NCI-H146 treated with DMSO at 0.1 percent for 48 hours (cell line): ENCODE data around the gene ZNF488.
"Not testable (repeated sequence)": the region's sequence is repeated elsewhere in the genome, so short reads cannot be mapped to it uniquely, and the experiment has no call there.

Experiments
- DNase-seq: peaks from one replicate; lab custom pipeline; 2025; ENCODE audit not compliant: unreplicated experiment; lab: John Stamatoyannopoulos, UW

ZNF488 gene, protein sequence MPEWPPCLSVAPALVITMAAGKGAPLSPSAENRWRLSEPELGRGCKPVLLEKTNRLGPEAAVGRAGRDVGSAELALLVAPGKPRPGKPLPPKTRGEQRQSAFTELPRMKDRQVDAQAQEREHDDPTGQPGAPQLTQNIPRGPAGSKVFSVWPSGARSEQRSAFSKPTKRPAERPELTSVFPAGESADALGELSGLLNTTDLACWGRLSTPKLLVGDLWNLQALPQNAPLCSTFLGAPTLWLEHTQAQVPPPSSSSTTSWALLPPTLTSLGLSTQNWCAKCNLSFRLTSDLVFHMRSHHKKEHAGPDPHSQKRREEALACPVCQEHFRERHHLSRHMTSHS

GRCh38 chr10:47384148-47384921, at the start of gene ZNF488:
Gene ZNF488 (minus strand): TSS chr10:47384293. CDS start chr10:47368829, 15,464 bp downstream.
- peak; percentile 81 for DNase-seq

- DNase-seq, result no peak
Measured at GRCh38 chr10:47425813-47426419, 41.8 kb upstream of the ZNF488 start.

DNA sequence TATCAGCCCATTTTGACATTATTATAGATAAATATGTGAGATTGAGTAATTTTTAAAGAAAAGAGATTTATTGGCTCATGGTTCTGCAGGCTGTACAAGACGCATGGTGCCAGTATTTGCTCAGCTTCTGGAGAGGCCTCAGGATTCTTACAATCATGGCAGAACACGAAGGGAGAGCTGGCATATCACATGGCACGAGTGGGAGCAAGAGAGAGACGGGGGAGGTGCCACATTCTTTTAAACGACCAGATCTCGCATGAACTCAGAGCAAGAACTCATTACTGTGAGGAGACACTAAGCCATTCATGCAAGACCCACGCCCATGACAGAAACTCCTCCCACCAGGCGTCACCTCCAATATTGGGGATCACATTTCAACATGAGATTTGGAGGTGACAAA, 40.1 kb upstream of the ZNF488 start:
- no peak for DNase-seq

- no peak for DNase-seq
Measured at GRCh38 chr10:47423476-47423875, 39.4 kb upstream of the ZNF488 start.

- no peak for DNase-seq
Measured at GRCh38 chr10:47421057-47421952, 37.2 kb upstream of the ZNF488 start.

DNA sequence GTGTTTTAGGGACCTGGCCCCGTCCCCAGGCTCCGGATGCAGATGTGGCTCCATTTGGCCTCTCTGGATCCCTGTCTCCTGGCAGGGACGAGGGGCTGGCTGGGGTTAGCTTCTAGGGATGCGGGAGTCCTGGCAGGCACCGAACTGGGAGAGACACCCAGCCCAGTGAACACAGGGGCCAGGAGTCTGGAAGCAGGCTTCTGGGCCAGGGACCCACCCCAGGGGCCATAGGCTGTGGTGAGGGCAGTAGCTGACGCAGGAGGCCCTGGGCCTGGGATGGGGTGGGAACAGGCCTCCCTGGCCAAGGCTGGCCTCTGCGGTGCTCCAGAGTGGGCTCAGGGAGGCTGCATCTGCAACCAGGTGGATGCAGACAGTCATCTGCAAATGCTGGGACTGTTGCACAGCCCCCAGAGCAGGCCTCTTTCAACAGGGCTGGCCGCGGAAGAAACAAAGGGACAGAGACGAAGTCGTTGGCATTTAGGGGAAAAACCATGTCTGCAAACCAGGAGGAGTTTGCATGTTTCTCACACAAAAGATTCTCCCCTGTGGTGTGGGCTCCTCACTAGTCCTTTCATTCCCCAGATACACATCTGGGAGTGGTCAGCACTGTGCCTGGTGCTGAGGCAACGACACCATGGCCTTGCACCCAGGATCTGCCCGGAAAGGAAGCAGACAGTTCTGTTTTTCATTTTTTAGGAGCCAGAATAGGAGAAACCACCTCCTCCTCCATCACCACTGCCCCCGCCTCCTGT, 36.4 kb upstream of the ZNF488 start:
- no peak for DNase-seq

DNA sequence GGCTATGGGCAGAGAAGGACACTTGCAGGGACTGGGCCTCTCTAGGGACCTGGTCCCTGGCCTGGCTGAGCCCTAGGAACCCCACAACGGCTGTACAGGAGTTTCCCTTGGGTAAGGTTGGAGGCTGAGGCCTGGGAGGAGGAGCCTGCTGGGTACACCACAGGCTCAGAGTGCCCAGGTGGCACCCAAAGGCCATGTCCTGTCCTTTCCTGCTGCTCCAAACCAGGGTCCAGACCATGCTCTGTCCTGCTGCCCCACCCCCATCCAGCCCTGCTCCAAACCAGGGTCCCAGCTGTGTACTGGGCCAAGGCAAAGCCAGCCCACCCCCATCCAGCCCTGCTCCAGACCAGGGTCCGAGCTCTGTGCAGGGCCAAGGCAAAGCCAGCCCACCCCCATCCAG, 35.3 kb upstream of the ZNF488 start:
- no peak for DNase-seq

DNA sequence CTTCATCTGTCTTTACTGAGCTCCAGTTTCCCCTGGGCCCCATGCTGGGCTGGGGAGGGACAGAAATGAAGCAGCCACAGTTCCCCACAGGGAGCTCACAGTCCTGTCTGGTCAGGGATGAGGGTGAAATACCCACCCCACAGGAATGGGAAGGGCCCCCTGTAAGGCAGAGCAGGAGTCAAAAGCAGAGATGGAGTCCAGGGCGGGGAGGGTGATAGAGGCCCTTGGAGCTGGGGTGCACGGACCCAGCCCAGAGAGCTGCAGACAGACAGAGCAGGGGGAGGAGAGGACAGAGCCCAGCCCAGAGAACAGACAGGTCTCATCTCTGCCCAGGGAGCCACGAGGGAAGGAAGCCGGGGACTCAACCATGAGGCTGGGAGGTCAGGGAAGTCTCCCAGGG, 34.9 kb upstream of the ZNF488 start:
- no peak for DNase-seq

DNA sequence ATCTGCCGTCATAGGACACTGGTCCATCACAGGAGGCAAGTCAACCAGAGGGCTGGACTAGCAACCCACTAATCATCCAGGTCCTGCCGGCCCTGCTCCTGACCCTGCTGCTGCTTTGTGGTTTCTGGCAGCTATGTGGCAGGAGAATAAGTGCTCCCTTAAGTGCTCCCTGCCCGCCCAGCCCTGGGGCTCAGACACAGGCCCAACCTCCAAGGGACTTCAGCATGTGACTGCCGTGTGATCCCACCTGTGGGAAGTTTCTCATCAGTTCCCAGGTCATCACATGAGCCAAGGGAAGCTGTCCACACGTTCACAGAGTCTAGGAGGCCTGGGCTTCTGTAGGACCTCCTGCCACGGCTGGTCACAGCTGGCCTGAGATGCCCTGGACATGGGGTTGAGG, 34.2 kb upstream of the ZNF488 start:
- no peak for DNase-seq

DNA sequence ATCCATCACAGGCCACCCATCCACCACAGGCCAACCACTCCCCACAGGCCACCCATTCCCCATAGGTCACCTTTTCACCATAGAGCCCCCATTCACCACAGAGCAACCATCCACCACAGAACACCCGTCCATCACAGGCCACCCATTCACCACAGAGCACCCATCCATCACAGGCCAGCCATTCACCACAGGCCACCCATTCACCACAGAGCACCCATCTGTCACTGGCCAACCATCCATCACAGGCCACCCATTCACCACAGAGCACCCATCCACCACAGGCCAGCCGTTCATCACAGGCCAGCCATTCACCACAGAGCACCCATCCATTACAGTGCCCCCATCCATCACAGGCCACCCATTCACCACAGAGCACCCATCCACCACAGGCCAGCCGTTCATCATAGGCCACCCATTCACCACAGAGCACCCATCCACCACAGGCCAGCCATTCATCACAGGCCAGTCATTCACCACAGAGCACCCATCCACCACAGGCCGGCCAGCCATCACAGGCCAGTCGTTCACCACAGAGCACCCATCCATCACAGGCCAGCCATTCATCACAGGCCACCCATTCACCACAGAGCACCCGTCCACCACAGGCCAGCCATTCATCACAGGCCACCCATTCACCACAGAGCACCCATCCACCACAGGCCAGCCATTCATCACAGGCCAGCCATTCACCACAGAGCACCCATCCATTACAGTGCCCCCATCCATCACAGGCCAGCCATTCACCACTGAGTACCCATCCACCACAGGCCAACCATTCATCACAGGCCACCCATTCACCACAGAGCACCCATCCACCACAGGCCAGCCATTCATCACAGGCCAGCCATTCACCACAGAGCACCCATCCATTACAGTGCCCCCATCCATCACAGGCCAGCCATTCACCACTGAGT, 32.5 kb upstream of the ZNF488 start:
- DNase-seq, result not testable (repeated sequence)

GRCh38 chr10:47415520-47416304, 31.6 kb upstream of the ZNF488 start:
- DNase-seq, result no peak

DNA sequence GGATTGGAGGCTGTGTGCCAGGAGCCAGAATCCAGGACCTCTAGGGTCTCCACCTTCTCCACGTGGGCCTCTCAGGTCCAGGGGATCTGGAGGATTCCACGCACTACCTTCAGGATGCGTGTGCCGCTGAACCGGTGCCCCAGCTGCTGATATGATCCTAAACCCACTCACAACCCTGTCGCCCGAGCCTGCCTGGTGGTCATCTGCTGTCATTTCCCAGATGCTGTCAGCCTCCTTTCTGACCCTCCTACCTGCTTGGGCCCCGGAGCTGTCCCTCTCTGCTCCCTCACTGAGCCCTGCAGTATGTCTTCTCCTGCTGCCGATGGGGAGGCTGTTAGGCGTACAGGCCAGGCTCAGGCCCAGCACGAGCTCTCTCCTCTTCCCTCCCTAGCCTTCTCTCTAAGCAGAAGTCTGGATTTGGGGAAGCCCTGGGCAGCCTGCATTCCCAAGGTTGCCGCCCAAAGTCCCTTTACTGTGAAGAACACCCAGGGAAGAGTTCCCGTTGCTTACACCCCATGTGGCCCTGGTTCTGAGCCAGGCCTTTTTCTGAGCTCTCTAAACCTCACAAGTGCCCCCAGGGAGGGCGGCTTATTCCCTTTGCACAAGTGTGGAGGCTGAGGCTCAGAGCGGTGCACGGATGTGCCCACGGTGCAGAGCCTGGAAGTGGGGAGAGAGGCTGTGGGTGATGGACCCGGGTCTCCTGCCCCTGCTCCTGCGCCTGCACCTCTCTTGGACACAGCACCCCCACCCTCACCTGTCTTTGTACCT, 30.8 kb upstream of the ZNF488 start:
- DNase-seq, result no peak

- DNase-seq, result no peak
Measured at GRCh38 chr10:47414227-47414592, 30.1 kb upstream of the ZNF488 start.

GRCh38 chr10:47413531-47414226, 29.6 kb upstream of the ZNF488 start:
- no peak for DNase-seq

GRCh38 chr10:47412869-47413268, 28.8 kb upstream of the ZNF488 start:
- no peak for DNase-seq

DNA sequence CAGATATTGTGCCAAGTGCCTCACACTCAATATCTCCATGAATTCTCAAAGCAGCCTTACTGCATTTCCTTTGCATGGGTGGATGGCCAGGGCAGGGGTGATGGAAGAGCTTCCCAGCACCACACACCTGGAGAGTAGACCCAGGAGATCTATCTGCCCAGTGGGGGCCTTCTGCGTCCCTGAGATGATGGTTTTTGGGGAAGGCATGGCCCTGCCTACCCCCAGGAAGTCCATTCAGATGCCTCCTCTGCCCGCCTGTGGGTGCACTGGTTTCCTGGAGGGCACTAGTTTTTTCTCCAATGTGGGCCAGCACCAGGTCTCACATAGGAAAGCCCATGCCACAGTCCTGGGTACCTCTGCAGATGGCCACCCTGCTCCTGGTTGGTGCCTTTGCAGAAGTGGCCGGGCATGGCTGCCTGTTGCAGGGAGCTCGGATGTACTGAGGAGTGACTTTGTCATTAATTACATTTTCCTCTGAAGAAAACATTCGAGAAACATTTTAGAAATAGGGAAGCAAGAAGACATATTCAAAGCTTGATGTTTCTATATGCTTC, 28.2 kb upstream of the ZNF488 start:
- no peak for DNase-seq

DNA sequence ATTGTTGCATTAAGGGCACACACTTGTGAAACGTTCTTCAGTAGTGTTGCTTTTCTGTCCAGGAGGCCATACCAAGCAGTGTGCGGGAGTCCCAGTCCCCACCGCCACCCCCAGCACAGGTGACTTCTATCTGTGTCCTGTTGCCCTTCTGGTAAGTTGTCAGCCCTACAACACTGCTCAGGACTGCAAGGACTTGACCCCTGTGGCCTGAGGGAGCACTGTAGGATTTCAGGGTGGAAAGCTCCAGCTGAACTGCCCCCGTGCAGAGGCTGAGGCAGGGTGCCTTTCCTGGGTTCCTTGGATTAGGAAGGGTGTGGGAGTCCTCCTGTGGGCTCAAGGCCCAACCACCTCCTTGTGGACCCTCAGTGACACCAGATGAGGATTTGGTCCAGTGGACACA, 26.8 kb upstream of the ZNF488 start:
- DNase-seq, result no peak
